CD14-positive monocyte (primary cell): ENCODE results near the gene CEP55. TPM values are rescaled to one million over a fixed set of nuclear protein-coding genes. Genes with fewer than 3 reads are reported as not detected.

Experiments used
- DNase-seq, 3 donors: peaks; one replicate each; pipeline ENCODE4 v3.0.0-alpha.2; 2011 to 2022
- H2AFZ ChIP-seq: 2 replicates; pipeline ENCODE4 v1.6.0; 2012; ENCODE audit warnings: mild to moderate bottlenecking, low read depth, low read length, inconsistent platforms; ENCODE audit not compliant: insufficient read depth, poor library complexity, severe bottlenecking
- H3K27ac ChIP-seq, 2 donors: 1 replicate in 1 of 2; 2 replicates in 1 of 2; pipeline ENCODE4 v1.5.1; 2012 to 2013; ENCODE audit warnings: low read length in 2 of 2, control low read depth in 1 of 2, inconsistent platforms in 1 of 2, low read depth in 1 of 2, mild to moderate bottlenecking in 1 of 2
- H3K27me3 ChIP-seq, 2 donors: one replicate each; pipeline versions ENCODE4 v1.6.0 to v1.6.1; 2011 to 2013; ENCODE audit warnings: low read length in 2 of 2; ENCODE audit not compliant: control insufficient read depth in 2 of 2, insufficient read depth in 2 of 2
- H3K36me3 ChIP-seq, 2 donors: replicated peaks in 1 of 2; 1 replicate in 1 of 2; 2 replicates in 1 of 2; pipeline versions ENCODE4 v1.5.1 to v1.6.1; 2012 to 2013; ENCODE audit warnings: low read length in 2 of 2, control low read depth in 1 of 2, inconsistent platforms in 1 of 2, mild to moderate bottlenecking in 1 of 2; ENCODE audit not compliant: insufficient read depth in 2 of 2, control insufficient read depth in 1 of 2
- H3K4me1 ChIP-seq, 2 donors: 1 replicate in 1 of 2; 2 replicates in 1 of 2; pipeline versions ENCODE4 v1.5.1 to v1.6.1; 2012 to 2013; ENCODE audit warnings: low read length in 2 of 2, control low read depth in 1 of 2, inconsistent platforms in 1 of 2, mild to moderate bottlenecking in 1 of 2, moderate library complexity in 1 of 2; ENCODE audit not compliant: insufficient read depth in 2 of 2, control insufficient read depth in 1 of 2
- H3K4me2 ChIP-seq: replicated peaks from 2 replicates; pipeline ENCODE3; 2012; ENCODE audit warnings: low read length, moderate library complexity, mild to moderate bottlenecking; ENCODE audit not compliant: poor library complexity, severe bottlenecking; ENCODE audit errors: extremely low read depth
- H3K4me3 ChIP-seq, 3 experiments: fragments of 200-600 bp in 1 of 3; sonication (generic) in 1 of 3; replicated peaks in 1 of 3; 1 replicate in 2 of 3; 2 replicates in 1 of 3; pipeline ENCODE4 v1.5.1; 2011 to 2013; ENCODE audit warnings: low read length in 3 of 3, mild to moderate bottlenecking in 3 of 3, control low read depth in 2 of 3, low read depth in 2 of 3, inconsistent platforms in 1 of 3, moderate library complexity in 1 of 3
- H3K79me2 ChIP-seq: 2 replicates; pipeline ENCODE4 v1.6.0; 2012; ENCODE audit warnings: mild to moderate bottlenecking, control low read depth, inconsistent platforms, low read length, moderate library complexity; ENCODE audit not compliant: insufficient read depth
- H3K9ac ChIP-seq: 2 replicates; pipeline ENCODE4 v1.6.0; 2017; ENCODE audit warnings: low read length, mild to moderate bottlenecking; ENCODE audit not compliant: insufficient read depth, poor library complexity, severe bottlenecking
- H3K9me3 ChIP-seq, 2 donors: replicated peaks in 1 of 2; 1 replicate in 1 of 2; 2 replicates in 1 of 2; pipeline versions ENCODE4 v1.5.1 to v1.6.1; 2012 to 2013; ENCODE audit warnings: low read length in 2 of 2, control low read depth in 1 of 2; ENCODE audit not compliant: control insufficient read depth in 1 of 2, insufficient read depth in 1 of 2
- H4K20me1 ChIP-seq: 2 replicates; pipeline ENCODE4 v1.6.0; 2012; ENCODE audit warnings: mild to moderate bottlenecking, low read length, control low read depth, moderate library complexity; ENCODE audit not compliant: insufficient read depth
- H3K27ac Mint-ChIP-seq, 7 donors: one replicate each; pipeline ENCODE4 v1.8.0; 2020; ENCODE audit warnings: mild to moderate bottlenecking in 7 of 7, mixed read lengths in 7 of 7, moderate library complexity in 6 of 7, inconsistent platforms in 2 of 7
- H3K27me3 Mint-ChIP-seq, 3 donors: one replicate each; pipeline ENCODE4 v1.8.0; 2021 to 2022; ENCODE audit warnings: low read depth in 3 of 3, mild to moderate bottlenecking in 3 of 3, mixed read lengths in 3 of 3, moderate library complexity in 3 of 3, inconsistent platforms in 1 of 3
- H3K36me3 Mint-ChIP-seq, 2 donors: one replicate each; pipeline ENCODE4 v1.8.0; 2020; ENCODE audit warnings: mixed read lengths in 2 of 2, inconsistent platforms in 1 of 2, mild to moderate bottlenecking in 1 of 2
- H3K4me1 Mint-ChIP-seq: one replicate; pipeline ENCODE4 v1.8.0; 2020; ENCODE audit warnings: mild to moderate bottlenecking, mixed read lengths
- H3K4me3 Mint-ChIP-seq, 2 donors: one replicate each; pipeline ENCODE4 v1.8.0; 2020; ENCODE audit warnings: mild to moderate bottlenecking in 2 of 2, mixed read lengths in 2 of 2, moderate library complexity in 1 of 2
- H3K9me3 Mint-ChIP-seq, 7 donors: one replicate each; pipeline ENCODE4 v1.8.0; 2020 to 2022; ENCODE audit warnings: mixed read lengths in 7 of 7, mild to moderate bottlenecking in 6 of 7, moderate library complexity in 6 of 7, inconsistent platforms in 2 of 7
- WGBS: methylation state at CpG from one replicate; pipeline ENCODE4 v1.1.5; 2013; ENCODE audit warnings: missing lambda C conversion rate; ENCODE audit not compliant: insufficient coverage; 5-methylcytosine and 5-hydroxymethylcytosine counted together
- intact Hi-C, 2 donors: fragments of 100-400 bp; cut with micrococcal nuclease; formaldehyde crosslinking; loops; one replicate each; pipeline versions ENCODE4 v1.15.0 to v1.15.1; 2023
- polyA plus RNA-seq, 3 donors: library from polyadenylated mRNA; depleted of rRNA in 1 of 3; unstranded in 2 of 3; stranded (reverse) in 1 of 3; fragments of 300-500 nt in 2 of 3; fragments of >200 nt in 1 of 3; fragmentation: Illumina TruSeq in 2 of 3; gene quantifications; 1 replicate in 2 of 3; 2 replicates in 1 of 3; pipeline ENCODE4 v1.2.3, GENCODE V29; 2012 to 2021
- TF ChIP-seq, protein P1 (sequence below): fragments of 200-600 bp; IDR thresholded peaks from one replicate; pipeline ENCODE4 v1.8.0; 2022; ENCODE audit warnings: antibody characterized with exemption, mild to moderate bottlenecking

Gene CEP55
- polyA plus RNA-seq, 3 donors: 0.05 to 0.26 TPM; not detected in 1

- DNase-seq: peak; percentile 48 to 68 (median 51)
- peak overlapping the region; percentile 78 to 93 (median 89) for H3K27ac Mint-ChIP-seq
- Histone ChIP-seq H2AFZ (no peak overlapping the region), H3K9ac (no peak overlapping the region), H3K4me3 (peak overlapping the region in 1 of 3 experiments; percentile 15), H3K27ac (peak overlapping the region; percentile 36 to 81), H3K4me1 (peaks cover 51 to 85% of the 10 kb centered on the region in 2 donors), H3K4me2 (peak overlapping the region; percentile 36), H4K20me1 (peaks cover 12% of the 10 kb centered on the region), H3K9me3 (no peaks in the 10 kb centered on the region), H3K79me2 (peaks cover 92% of the 10 kb centered on the region), H3K27me3 (no peaks in the 10 kb centered on the region), H3K36me3 (peaks cover 0 to 4% of the 10 kb centered on the region in 2 donors)
- H3K27me3 Mint-ChIP-seq: no peaks in the 10 kb centered on the region
- H3K36me3 Mint-ChIP-seq: peaks cover 17 to 28% of the 10 kb centered on the region in 2 donors
- 100% methylated on average over 1 of the region's 2 CpGs for WGBS
- TF ChIP-seq, protein P1, sequence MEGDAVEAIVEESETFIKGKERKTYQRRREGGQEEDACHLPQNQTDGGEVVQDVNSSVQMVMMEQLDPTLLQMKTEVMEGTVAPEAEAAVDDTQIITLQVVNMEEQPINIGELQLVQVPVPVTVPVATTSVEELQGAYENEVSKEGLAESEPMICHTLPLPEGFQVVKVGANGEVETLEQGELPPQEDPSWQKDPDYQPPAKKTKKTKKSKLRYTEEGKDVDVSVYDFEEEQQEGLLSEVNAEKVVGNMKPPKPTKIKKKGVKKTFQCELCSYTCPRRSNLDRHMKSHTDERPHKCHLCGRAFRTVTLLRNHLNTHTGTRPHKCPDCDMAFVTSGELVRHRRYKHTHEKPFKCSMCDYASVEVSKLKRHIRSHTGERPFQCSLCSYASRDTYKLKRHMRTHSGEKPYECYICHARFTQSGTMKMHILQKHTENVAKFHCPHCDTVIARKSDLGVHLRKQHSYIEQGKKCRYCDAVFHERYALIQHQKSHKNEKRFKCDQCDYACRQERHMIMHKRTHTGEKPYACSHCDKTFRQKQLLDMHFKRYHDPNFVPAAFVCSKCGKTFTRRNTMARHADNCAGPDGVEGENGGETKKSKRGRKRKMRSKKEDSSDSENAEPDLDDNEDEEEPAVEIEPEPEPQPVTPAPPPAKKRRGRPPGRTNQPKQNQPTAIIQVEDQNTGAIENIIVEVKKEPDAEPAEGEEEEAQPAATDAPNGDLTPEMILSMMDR: no peak
- peaks cover 69% of the 10 kb centered on the region for H3K4me1 Mint-ChIP-seq
- H3K9me3 Mint-ChIP-seq: no peaks in the 10 kb centered on the region
- intact Hi-C loops: no loop called here
- peak overlapping the region in 1 of 2 donors; percentile 69 for H3K4me3 Mint-ChIP-seq
These were observed 20.5 kb upstream of the CEP55 start for GRCh38 chr10:93475871-93476270.

- Histone ChIP-seq H3K27me3 (no peaks in the 10 kb centered on the region), H4K20me1 (peaks cover 12% of the 10 kb centered on the region), H3K27ac (peak overlapping the region in 1 of 2 donors; percentile 81), H3K9ac (no peak overlapping the region), H2AFZ (no peak overlapping the region), H3K4me3 (peak overlapping the region in 1 of 3 experiments; percentile 6), H3K36me3 (peaks cover 0 to 4% of the 10 kb centered on the region in 2 donors), H3K79me2 (peaks cover 94% of the 10 kb centered on the region), H3K4me1 (peaks cover 51 to 85% of the 10 kb centered on the region in 2 donors), H3K9me3 (no peaks in the 10 kb centered on the region), H3K4me2 (peak overlapping the region; percentile 15)
- Mint-ChIP-seq H3K36me3 (peaks cover 17 to 26% of the 10 kb centered on the region in 2 donors), H3K9me3 (no peaks in the 10 kb centered on the region), H3K4me1 (peaks cover 71% of the 10 kb centered on the region), H3K27me3 (peaks cover 0 to 2% (median 0%) of the 10 kb centered on the region in 3 donors), H3K4me3 (no peak overlapping the region), H3K27ac (peak overlapping the region; percentile 1 to 91 (median 84))
- TF ChIP-seq, protein P1: no peak
- no CpG with 5 or more reads among the region's 2 CpGs for WGBS
- DNase-seq: no peak
- intact Hi-C loops: no loop called here
These were observed 19.7 kb upstream of the CEP55 start for GRCh38 chr10:93476756-93477155.
